PFSK-1 (cell line): ENCODE data around the gene TBCEL.

Source experiments
- FOXP2 ChIP-seq: optimal IDR thresholded peaks from 2 replicates; pipeline ENCODE3; 2011; ENCODE audit warnings: borderline replicate concordance, control low read depth, inconsistent platforms; ENCODE audit not compliant: insufficient read depth; ENCODE audit errors: extremely low read length, extremely low read depth
- POLR2AphosphoS5 ChIP-seq: IDR thresholded peaks from 2 replicates; pipeline ENCODE4 v1.6.1; 2012; ENCODE audit warnings: low read depth, mild to moderate bottlenecking, control low read depth, low read length, moderate library complexity
- REST ChIP-seq, 2 experiments: IDR thresholded peaks; 2 replicates each; pipeline versions ENCODE4 v1.6.1 to v1.8.0; 2011 to 2012; ENCODE audit warnings: low read depth in 2 of 2, low read length in 2 of 2, control low read depth in 1 of 2, inconsistent platforms in 1 of 2, mild to moderate bottlenecking in 1 of 2, moderate library complexity in 1 of 2; ENCODE audit not compliant: insufficient read depth in 1 of 2
- SIN3A ChIP-seq: IDR thresholded peaks from 2 replicates; pipeline ENCODE4 v1.6.1; 2012; ENCODE audit warnings: mild to moderate bottlenecking, low read length, moderate library complexity, borderline replicate concordance; ENCODE audit not compliant: insufficient read depth
- TAF1 ChIP-seq: IDR thresholded peaks from 2 replicates; pipeline ENCODE4 v1.6.1; 2012; ENCODE audit warnings: low read length, control low read depth, borderline replicate concordance; ENCODE audit not compliant: insufficient read depth

Gene TBCEL

GRCh38 chr11:121008551-121008950 lies 15.4 kb upstream of the TBCEL start:
- TF ChIP-seq REST (IDR thresholded peaks at IDR 0.05; ENCODE audit: insufficient read depth in 1 of 2, low read depth in 2 of 2, low read length in 2 of 2) (no peak), TAF1 (no peak), POLR2AphosphoS5 (no peak), SIN3A (no peak), FOXP2 (no peak)

- TF ChIP-seq POLR2AphosphoS5: no peak
- no peak for TF ChIP-seq FOXP2
- TF ChIP-seq SIN3A: no peak
- TF ChIP-seq TAF1: no peak
- no peak for TF ChIP-seq REST (IDR thresholded peaks at IDR 0.05; ENCODE audit: insufficient read depth in 1 of 2, low read depth in 2 of 2, low read length in 2 of 2)
Observed at GRCh38 chr11:121012091-121012490, 11.8 kb upstream of the TBCEL start.

GRCh38 chr11:121018746-121019145 lies 5.2 kb upstream of the TBCEL start:
- TF ChIP-seq POLR2AphosphoS5 (no peak), FOXP2 (no peak), SIN3A (no peak), TAF1 (no peak), REST (IDR thresholded peaks at IDR 0.05; ENCODE audit: insufficient read depth in 1 of 2, low read depth in 2 of 2, low read length in 2 of 2) (no peak)

- TF ChIP-seq FOXP2 (no peak), TAF1 (no peak), SIN3A (no peak), POLR2AphosphoS5 (no peak), REST (IDR thresholded peaks at IDR 0.05; ENCODE audit: insufficient read depth in 1 of 2, low read depth in 2 of 2, low read length in 2 of 2) (no peak)
Observed at GRCh38 chr11:121024989-121025388, 1.1 kb downstream of the TBCEL start.

GRCh38 chr11:121029153-121029552 lies 5.3 kb downstream of the TBCEL start:
- TF ChIP-seq SIN3A (no peak), TAF1 (no peak), FOXP2 (no peak), POLR2AphosphoS5 (no peak), REST (IDR thresholded peaks at IDR 0.05; ENCODE audit: insufficient read depth in 1 of 2, low read depth in 2 of 2, low read length in 2 of 2) (no peak)
